Trophoblast cell (in vitro differentiated cells and primary cell): ENCODE data around the gene AP4S1.
"Not testable (repeated sequence)": the region's sequence is repeated elsewhere in the genome, so short reads cannot be mapped to it uniquely, and the experiment has no call there.

Source experiments
- DNase-seq, 2 donors: peaks; one replicate each; pipeline ENCODE4 v3.0.0-alpha.2; 2016
- H2AFZ ChIP-seq: 2 replicates; pipeline ENCODE4 v1.6.1; 2013; ENCODE audit warnings: low read length, moderate library complexity, mild to moderate bottlenecking; ENCODE audit not compliant: insufficient read depth, poor library complexity
- H2AK5ac ChIP-seq: 2 replicates; pipeline ENCODE4 v1.6.1; 2013; ENCODE audit warnings: mild to moderate bottlenecking, low read length
- H2BK120ac ChIP-seq: 2 replicates; pipeline ENCODE4 v1.6.1; 2013; ENCODE audit warnings: low read length, mild to moderate bottlenecking, moderate library complexity; ENCODE audit not compliant: insufficient read depth, poor library complexity
- H2BK12ac ChIP-seq: 2 replicates; pipeline ENCODE4 v1.6.1; 2013; ENCODE audit warnings: mild to moderate bottlenecking, low read length, moderate library complexity
- H2BK5ac ChIP-seq: 2 replicates; pipeline ENCODE4 v1.6.1; 2013; ENCODE audit warnings: low read length, low read depth, moderate library complexity, mild to moderate bottlenecking; ENCODE audit not compliant: poor library complexity
- H3K14ac ChIP-seq: 2 replicates; pipeline ENCODE4 v1.6.1; 2013; ENCODE audit warnings: mild to moderate bottlenecking, low read length
- H3K18ac ChIP-seq: 2 replicates; pipeline ENCODE4 v1.6.1; 2013; ENCODE audit warnings: mild to moderate bottlenecking, low read length
- H3K23ac ChIP-seq: 2 replicates; pipeline ENCODE4 v1.6.1; 2013; ENCODE audit warnings: low read length
- H3K27ac ChIP-seq: 2 replicates; pipeline ENCODE4 v1.5.1; 2013; ENCODE audit warnings: low read depth, mild to moderate bottlenecking, inconsistent platforms, low read length, moderate library complexity
- H3K27me3 ChIP-seq: 2 replicates; pipeline ENCODE4 v1.6.1; 2013; ENCODE audit warnings: inconsistent platforms, mild to moderate bottlenecking, low read length, moderate library complexity; ENCODE audit not compliant: insufficient read depth
- H3K36me3 ChIP-seq, 2 experiments: 1 replicate in 1 of 2; 2 replicates in 1 of 2; pipeline ENCODE4 v1.6.1; 2013; ENCODE audit warnings: low read length in 2 of 2, mild to moderate bottlenecking in 2 of 2, moderate library complexity in 1 of 2; ENCODE audit not compliant: insufficient read depth in 2 of 2, control insufficient read depth in 1 of 2
- H3K4ac ChIP-seq: 2 replicates; pipeline ENCODE4 v1.6.1; 2013; ENCODE audit warnings: low read depth, mild to moderate bottlenecking, low read length, moderate library complexity
- H3K4me1 ChIP-seq, 2 experiments: 1 replicate in 1 of 2; 2 replicates in 1 of 2; pipeline ENCODE4 v1.6.1; 2013; ENCODE audit warnings: low read length in 2 of 2, mild to moderate bottlenecking in 2 of 2, moderate library complexity in 1 of 2; ENCODE audit not compliant: insufficient read depth in 2 of 2, control insufficient read depth in 1 of 2
- H3K4me2 ChIP-seq: 2 replicates; pipeline ENCODE4 v1.6.1; 2013; ENCODE audit warnings: inconsistent platforms, mild to moderate bottlenecking, low read length, moderate library complexity
- H3K4me3 ChIP-seq: 2 replicates; pipeline ENCODE4 v1.5.1; 2013; ENCODE audit warnings: mild to moderate bottlenecking, low read depth, low read length, inconsistent platforms
- H3K79me1 ChIP-seq: one replicate; pipeline ENCODE4 v1.6.1; 2013; ENCODE audit warnings: low read length
- H3K79me2 ChIP-seq: 2 replicates; pipeline ENCODE4 v1.6.1; 2013; ENCODE audit warnings: low read length, mild to moderate bottlenecking; ENCODE audit not compliant: control insufficient read depth, insufficient read depth, poor library complexity
- H3K9ac ChIP-seq: 2 replicates; pipeline ENCODE4 v1.6.1; 2013; ENCODE audit warnings: mild to moderate bottlenecking, low read length
- H3K9me3 ChIP-seq: 2 replicates; pipeline ENCODE4 v1.6.1; 2013; ENCODE audit warnings: low read depth, mild to moderate bottlenecking, control low read depth, inconsistent platforms, low read length; ENCODE audit not compliant: insufficient read depth
- H4K12ac ChIP-seq: 2 replicates; pipeline ENCODE4 v1.6.1; 2013; ENCODE audit warnings: low read depth, mild to moderate bottlenecking, low read length, moderate library complexity
- H4K8ac ChIP-seq: 2 replicates; pipeline ENCODE4 v1.6.1; 2013; ENCODE audit warnings: low read depth, mild to moderate bottlenecking, low read length, moderate library complexity
- H4K91ac ChIP-seq: one replicate; pipeline ENCODE4 v1.6.1; 2013; ENCODE audit warnings: low read depth, mild to moderate bottlenecking, low read length, moderate library complexity
- WGBS: extraction: QIAGEN DNeasy Blood & Tissue Kit; methylation state at CpG from one replicate; pipeline ENCODE4 v1.1.7; 2013; ENCODE audit warnings: missing lambda C conversion rate; ENCODE audit not compliant: insufficient read length, insufficient coverage; ENCODE audit errors: extremely low coverage; 5-methylcytosine and 5-hydroxymethylcytosine counted together

AP4S1 gene

GRCh38 chr14:31038521-31039166 is 13.2 kb downstream of the AP4S1 start:
- no peak overlapping the region for H4K8ac ChIP-seq
- H3K18ac ChIP-seq: no peak overlapping the region
- no peak overlapping the region for H2BK120ac ChIP-seq
- H3K36me3 ChIP-seq: no peaks in the 10 kb centered on the region
- no peak overlapping the region for H3K23ac ChIP-seq
- H2BK5ac ChIP-seq: no peak overlapping the region
- H3K27me3 ChIP-seq: no peaks in the 10 kb centered on the region
- H2BK12ac ChIP-seq: no peak overlapping the region
- H3K9ac ChIP-seq: no peak overlapping the region
- no peaks in the 10 kb centered on the region for H3K79me2 ChIP-seq
- H3K14ac ChIP-seq: no peak overlapping the region
- no peak overlapping the region for H3K4me3 ChIP-seq
- no peak overlapping the region for H2AFZ ChIP-seq
- H4K12ac ChIP-seq: no peak overlapping the region
- H3K27ac ChIP-seq: no peak overlapping the region
- no peak overlapping the region for H4K91ac ChIP-seq
- H3K4me1 ChIP-seq: no peaks in the 10 kb centered on the region
- no peaks in the 10 kb centered on the region for H3K79me1 ChIP-seq
- no peak overlapping the region for H3K4me2 ChIP-seq
- no peaks in the 10 kb centered on the region for H3K9me3 ChIP-seq
- H3K4ac ChIP-seq: no peak overlapping the region
- H2AK5ac ChIP-seq: no peak overlapping the region
- WGBS: no CpG with 5 or more reads among the region's 3 CpGs
- no peak for DNase-seq

DNA sequence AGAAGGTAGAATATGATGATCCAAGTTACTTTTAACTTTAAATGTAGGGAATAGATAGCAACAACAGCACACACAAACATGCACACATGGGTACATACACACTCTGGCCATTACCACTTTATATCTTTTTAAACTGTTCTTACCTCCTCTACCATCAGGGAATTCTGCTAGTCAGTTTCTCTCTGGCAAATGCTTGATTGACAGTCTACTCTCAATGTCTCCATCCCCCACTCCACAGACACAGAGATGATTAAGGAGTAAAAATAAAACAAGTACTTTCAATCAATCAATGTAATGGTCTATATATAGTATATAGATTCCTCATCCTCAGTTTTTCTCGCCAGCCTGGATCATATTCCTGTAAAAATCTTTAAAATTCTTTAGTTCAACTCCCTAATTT is 16.9 kb downstream of the AP4S1 start:
- no peaks in the 10 kb centered on the region for H3K79me1 ChIP-seq
- no peak overlapping the region for H3K27ac ChIP-seq
- H3K9ac ChIP-seq: no peak overlapping the region
- H3K4me3 ChIP-seq: no peak overlapping the region
- WGBS: no CpG with 5 or more reads among the region's 1 CpG
- H2BK120ac ChIP-seq: no peak overlapping the region
- no peak overlapping the region for H3K23ac ChIP-seq
- H3K14ac ChIP-seq: no peak overlapping the region
- no peak overlapping the region for H3K4me2 ChIP-seq
- H4K12ac ChIP-seq: no peak overlapping the region
- no peak overlapping the region for H2AFZ ChIP-seq
- H3K79me2 ChIP-seq: no peaks in the 10 kb centered on the region
- H3K4me1 ChIP-seq: no peaks in the 10 kb centered on the region
- H3K36me3 ChIP-seq: no peaks in the 10 kb centered on the region
- no peaks in the 10 kb centered on the region for H3K27me3 ChIP-seq
- no peak overlapping the region for H4K91ac ChIP-seq
- DNase-seq: no peak
- no peak overlapping the region for H2AK5ac ChIP-seq
- H4K8ac ChIP-seq: no peak overlapping the region
- H3K4ac ChIP-seq: no peak overlapping the region
- H3K9me3 ChIP-seq: no peaks in the 10 kb centered on the region
- no peak overlapping the region for H3K18ac ChIP-seq
- no peak overlapping the region for H2BK12ac ChIP-seq
- no peak overlapping the region for H2BK5ac ChIP-seq

DNA sequence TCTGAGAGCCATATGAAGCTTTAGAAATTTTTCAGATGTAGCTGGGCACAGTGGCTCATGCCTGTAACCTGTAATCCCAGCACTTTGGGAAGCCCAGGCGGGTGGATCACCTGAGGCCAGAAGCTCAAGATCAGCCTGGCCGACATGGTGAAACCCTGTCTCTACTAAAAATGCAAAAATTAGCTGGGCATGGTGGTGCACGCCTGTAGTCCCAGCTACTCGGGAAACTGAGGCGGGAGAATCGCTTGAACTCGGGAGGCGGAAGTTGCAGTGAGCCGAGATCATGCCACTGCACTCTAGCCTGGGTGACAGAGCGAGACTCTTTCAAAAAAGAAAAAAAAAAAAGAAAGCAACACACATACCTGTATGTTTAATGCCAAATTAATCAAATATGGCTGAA is 17.4 kb downstream of the AP4S1 start:
- H3K36me3 ChIP-seq, H4K91ac ChIP-seq, H2AFZ ChIP-seq, H3K18ac ChIP-seq, H2BK120ac ChIP-seq, H3K9ac ChIP-seq, H3K79me1 ChIP-seq, H3K9me3 ChIP-seq, H3K27ac ChIP-seq, H4K12ac ChIP-seq, H3K79me2 ChIP-seq, H3K27me3 ChIP-seq, H2BK5ac ChIP-seq, H3K4me2 ChIP-seq, H3K14ac ChIP-seq, H2AK5ac ChIP-seq, H3K4me1 ChIP-seq, H3K4ac ChIP-seq, H3K4me3 ChIP-seq, H3K23ac ChIP-seq, H4K8ac ChIP-seq, DNase-seq, H2BK12ac ChIP-seq: not testable (repeated sequence)
- no CpG with 5 or more reads among the region's 10 CpGs for WGBS

DNA sequence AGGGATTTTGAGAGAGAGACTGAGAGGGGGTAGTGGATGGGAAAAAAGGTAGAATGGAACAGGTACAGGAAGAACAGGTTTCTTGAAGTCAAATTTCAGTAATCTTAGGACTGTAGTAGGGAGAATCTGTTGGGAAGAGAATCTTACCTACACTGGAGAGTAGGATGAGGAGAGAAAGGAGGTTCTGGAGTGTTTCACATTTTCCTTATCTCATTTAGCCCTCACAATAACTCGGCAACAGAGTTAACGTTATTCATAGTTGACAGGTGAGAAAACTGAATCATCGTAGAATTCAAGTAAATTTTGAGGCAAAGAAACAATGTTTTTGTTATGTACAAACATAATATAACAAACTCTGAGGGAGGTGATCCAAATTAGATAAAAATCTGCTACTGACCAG is 17.9 kb downstream of the AP4S1 start:
- no peaks in the 10 kb centered on the region for H3K79me2 ChIP-seq
- no peaks in the 10 kb centered on the region for H3K79me1 ChIP-seq
- no peaks in the 10 kb centered on the region for H3K9me3 ChIP-seq
- H3K14ac ChIP-seq: no peak overlapping the region
- no peak overlapping the region for H3K4me2 ChIP-seq
- H3K27ac ChIP-seq: no peak overlapping the region
- no peak overlapping the region for H3K9ac ChIP-seq
- H2AK5ac ChIP-seq: no peak overlapping the region
- no peak overlapping the region for H3K23ac ChIP-seq
- H3K4me1 ChIP-seq: no peaks in the 10 kb centered on the region
- no peaks in the 10 kb centered on the region for H3K27me3 ChIP-seq
- peak in 1 of 2 donors; percentile 34 for DNase-seq
- H3K36me3 ChIP-seq: no peaks in the 10 kb centered on the region
- no peak overlapping the region for H3K18ac ChIP-seq
- H2BK5ac ChIP-seq: no peak overlapping the region
- no peak overlapping the region for H4K91ac ChIP-seq
- no peak overlapping the region for H3K4me3 ChIP-seq
- no peak overlapping the region for H2BK12ac ChIP-seq
- H4K8ac ChIP-seq: no peak overlapping the region
- no peak overlapping the region for H2AFZ ChIP-seq
- no CpG with 5 or more reads among the region's 3 CpGs for WGBS
- H2BK120ac ChIP-seq: no peak overlapping the region
- no peak overlapping the region for H3K4ac ChIP-seq
- no peak overlapping the region for H4K12ac ChIP-seq
